Ureter (tissue), 1 donor: ENCODE results near the gene CDH13. TPM values are rescaled to one million over a fixed set of nuclear protein-coding genes. Genes with fewer than 3 reads are reported as not detected.

ENCODE experiments used
- DNase-seq: peaks from one replicate; pipeline ENCODE4 v3.0.0-alpha.2; 2020; ENCODE audit warnings: low spot score
- total RNA-seq: library from RNA; stranded (reverse); gene quantifications from one replicate; pipeline ENCODE4 v1.2.4, GENCODE V29; 2023
- donor health status: DM: yes; HTN: yes; CAD: no.

The CDH13 gene
- total RNA-seq, 1 donor from 2014 or later: 5.9 TPM

DNA sequence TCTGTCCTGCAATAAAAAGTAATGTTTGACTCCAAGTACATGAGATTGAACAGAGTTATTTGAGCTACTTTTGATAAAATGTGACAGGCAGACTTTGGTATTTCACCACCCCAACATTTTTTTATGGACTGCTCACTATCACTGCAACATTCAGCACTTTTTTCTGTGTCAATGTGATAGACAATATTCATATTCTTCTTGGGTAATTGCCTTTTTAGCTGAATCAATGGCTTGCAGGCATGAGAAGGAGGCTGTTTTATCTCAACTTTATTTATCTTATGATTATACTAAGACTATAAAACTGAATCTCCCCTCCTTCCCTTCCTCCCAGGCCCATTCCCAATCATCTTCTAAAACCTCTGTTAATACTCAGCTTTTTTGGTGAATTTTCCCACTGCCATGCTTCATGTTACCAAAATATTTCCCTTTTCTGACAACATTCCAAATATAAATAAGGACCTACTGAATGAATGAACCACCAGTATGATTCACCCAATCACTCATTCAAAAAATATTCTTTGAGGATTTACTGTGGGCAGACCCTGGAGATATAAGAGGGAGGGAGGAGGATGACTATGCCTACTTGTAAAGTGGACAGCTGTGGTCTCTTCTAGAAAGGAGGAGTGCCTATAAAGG is 67.6 kb downstream of the CDH13 start:
- DNase-seq: no peak

DNA sequence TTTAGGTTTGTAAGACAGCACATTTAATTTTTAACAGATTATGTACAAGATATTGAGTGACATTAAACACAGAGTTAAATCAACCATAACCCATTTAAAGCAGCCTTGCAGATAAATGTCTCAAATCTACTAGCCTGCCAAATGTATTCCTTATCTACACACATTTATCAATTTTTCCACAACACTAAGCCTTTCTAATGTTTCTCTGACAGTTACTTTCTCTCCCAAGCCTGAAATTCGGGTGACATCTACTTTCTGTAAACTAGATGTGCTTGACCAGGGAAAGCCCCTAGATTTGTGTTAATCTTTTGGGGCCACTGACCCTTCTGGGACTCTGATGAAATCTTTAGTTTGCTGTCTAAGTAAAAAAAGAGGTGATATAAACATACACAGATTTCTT is 69.0 kb downstream of the CDH13 start:
- DNase-seq: no peak

- DNase-seq: no peak
These were observed 72.5 kb downstream of the CDH13 start for GRCh38 chr16:82699260-82699659.

DNA sequence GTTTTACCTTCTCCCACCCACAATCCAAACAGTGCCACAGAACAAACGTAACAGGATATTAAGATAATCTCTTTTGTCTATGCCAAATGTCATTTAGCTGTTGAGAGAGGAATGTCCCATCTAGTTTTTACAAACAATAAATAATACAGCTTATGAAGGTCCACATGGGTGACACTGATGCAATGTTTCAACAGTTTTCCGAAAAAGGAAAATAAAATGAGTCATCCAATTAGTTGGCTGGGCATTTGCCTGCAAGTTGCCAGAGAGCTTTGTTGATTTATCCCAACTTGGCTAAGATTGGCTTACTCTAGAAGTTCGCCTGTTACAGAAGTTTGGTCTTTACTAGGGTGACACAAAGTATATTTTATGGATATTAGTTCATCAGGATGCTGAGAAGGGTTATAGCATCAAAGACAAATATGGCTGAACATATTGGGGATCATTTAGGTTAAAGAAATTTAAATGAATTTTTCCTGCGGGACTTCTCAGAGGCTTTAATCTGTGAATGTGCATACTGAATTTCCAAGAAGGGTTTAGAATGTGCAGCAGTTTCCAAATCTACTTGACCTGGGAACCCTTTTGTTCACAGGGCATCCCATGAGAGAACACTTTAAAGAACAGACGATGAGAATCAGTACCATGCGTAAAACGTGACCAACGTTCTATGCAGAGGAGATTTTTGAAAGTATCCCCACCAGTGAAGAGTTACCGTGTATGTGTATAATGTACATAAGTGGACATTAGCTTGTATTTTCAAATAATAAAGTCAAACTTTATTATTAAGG is 73.1 kb downstream of the CDH13 start:
- DNase-seq: no peak

DNA sequence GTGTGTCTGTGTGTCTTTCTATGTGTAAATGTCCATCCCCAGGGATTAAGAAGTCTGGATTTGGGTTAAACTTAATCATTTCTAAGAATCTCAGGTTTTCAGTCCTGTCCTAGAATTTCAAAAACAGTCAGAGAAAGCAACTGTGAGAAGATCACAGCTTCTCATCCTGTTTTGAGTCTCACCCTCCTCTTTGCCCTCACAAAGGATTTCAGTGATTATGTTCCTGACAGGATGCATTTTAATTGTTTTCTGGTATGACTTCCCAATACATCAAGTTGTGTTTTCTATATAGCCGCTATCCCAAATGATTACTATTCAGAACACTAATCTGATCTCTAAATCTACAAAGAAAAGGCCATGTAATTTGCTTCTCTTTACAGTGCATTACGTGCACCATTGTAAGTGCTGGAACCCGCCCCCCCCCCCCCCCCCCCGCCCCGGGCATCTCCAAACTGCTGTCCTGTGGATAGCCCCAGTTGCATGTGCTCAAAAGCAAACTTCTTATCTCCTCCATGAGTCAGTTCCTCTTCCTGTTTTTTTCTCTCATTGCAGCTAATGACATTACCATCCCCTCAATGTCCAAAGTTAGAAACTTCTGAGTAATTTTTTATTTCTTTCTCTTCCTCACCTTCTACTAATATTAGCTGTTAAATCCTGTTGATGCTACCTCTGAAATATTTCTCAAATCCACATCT is 73.9 kb downstream of the CDH13 start:
- no peak for DNase-seq

DNA sequence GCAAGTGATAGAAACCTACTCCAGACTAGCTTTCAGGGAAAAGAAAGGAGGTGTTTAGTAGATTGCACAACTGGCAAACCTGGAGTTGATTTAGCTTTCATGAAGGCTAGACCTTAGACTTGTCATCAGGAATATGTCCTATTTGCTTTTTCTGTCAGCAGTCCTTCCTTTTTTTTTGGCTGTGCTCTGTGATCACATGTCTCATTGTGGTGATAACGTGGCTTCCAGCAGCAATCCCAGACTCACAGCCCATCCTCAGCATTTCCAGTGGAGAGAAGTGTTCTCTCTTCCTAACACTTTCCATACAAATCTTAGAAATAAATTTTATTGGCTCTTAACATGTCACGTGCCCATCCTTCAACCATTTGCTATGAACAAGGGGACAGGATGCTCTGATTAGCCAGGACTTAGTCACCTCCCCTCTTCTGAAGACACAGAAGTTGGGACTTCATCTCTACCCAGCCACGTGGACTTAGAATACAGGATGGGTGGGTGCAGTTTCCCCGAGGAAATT is 74.7 kb downstream of the CDH13 start:
- no peak for DNase-seq

GRCh38 chr16:82703161-82703560 is 76.4 kb downstream of the CDH13 start:
- no peak for DNase-seq

DNA sequence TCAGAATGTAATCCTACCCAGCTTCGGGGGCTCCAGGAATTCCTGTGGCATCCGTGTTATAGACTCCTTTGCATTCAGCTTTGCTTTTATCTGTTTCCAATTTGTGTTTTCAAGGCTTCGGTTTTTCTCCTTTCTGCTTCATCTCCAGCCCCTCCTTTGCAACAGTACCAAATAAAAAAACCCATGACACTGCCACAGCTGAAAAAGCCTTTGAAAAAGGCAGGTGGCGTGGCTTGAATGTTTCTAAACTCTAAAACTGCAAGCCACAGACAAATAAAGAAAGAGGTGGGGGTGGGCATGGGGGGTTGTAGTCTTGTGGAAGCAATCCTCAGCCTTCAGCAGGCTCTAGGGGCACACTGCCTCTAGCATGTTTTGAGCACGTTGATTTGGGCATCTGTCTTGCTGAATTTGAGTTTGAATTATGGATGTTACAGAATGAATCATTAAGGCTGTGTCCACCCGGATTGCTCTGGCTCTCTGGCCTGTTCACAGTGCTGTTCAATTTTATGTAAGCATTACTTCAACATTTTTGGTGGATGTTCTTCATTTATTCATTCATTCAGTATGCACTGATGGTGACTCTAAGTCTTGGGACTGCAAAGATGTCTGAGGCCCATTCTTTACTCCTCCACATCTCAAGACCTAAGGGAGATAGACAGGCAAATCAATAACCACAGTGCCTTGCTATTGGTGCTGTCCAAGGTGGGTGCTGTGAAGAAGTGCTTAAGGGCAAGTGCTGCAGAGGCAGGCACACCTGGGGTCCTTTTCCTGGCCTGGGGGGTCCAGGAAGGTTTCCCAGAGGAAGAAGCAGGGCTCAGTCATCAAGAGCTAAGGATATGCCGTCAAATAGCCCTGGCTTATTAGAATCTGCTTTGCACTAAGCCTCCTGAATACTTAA is 77.4 kb downstream of the CDH13 start:
- no peak for DNase-seq

- DNase-seq: no peak
These were observed 83.2 kb downstream of the CDH13 start for GRCh38 chr16:82709987-82710386.

DNA sequence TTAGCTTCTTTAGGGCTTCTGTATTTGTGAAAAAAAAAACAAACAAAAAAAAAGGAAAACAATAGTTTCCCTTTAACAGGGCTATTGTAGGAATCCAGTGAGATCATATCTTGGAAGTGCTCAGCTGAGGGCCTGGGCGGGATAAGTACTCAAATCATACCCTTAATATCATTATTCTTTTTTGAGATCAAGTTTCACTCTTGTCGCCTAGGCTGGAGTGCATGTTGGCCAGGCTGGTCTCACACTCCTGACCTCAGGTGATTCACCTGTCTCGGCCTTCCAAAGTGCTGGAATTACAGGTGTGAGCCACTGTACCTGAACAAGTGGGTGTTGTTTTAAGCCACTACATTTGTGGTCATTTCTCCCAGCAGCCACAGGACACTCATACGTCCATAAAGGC is 87.0 kb downstream of the CDH13 start:
- DNase-seq: no peak

DNA sequence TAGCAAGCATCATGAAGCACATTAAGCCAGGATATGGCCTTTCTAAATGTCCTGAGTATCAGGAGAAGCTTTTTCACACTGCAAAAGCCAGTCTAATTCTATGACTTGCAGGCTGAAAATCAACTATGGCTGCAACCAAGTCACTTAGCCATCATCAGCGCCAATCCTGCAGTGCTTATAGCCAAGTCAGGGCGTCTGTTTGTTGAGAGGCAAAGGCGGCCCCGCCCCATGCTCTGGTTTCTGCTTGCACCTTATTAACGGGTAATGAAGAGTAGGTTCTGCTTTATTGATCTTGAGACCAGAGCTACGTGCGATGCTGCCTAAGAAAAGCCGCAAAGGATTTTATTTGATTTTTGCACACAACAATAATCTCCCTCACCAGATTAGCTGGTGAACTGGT is 88.4 kb downstream of the CDH13 start:
- no peak for DNase-seq

- DNase-seq: no peak
These were observed 89.1 kb downstream of the CDH13 start for GRCh38 chr16:82715833-82716232.

DNA sequence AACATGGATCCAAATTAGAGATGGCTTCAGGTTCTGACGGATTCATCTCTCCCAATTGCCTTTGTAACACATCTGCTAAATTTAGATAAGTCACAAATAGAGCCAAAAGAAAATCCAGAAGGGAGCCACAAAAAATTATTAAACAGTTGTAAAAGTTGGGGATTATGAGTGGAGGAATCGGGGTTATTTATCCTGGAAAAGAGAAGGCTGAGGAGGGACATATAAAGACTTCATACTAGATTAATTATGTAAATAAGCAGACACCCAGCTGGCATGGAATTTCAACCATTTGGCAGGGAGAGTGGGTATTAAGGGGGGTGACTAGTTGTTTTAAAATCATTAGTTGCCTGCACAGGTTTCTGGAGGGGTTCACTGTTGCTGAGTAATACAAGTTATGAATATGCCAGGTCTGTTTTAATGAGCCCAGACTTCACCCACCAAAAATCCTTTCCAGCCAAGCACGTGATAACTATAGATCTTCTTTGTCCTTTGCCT is 89.6 kb downstream of the CDH13 start:
- DNase-seq: no peak

DNA sequence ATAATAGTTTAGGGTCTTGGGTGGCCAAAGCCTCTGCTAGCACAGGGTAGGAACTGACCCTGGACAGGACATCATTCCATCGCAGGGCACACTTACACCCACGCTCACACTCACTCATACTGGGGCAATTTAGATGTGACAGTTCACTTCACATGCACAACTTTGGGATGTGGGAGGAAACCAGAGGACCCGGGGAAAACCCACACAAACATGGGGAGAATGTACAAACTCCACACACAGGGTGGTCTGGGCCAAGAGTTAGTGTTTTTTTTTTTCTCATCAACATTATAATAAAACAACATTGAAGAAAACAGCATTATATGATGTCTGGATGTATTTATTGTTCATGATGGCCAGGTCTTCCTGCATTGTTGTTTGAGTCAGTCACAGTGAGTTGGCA is 93.6 kb downstream of the CDH13 start:
- no peak for DNase-seq

DNA sequence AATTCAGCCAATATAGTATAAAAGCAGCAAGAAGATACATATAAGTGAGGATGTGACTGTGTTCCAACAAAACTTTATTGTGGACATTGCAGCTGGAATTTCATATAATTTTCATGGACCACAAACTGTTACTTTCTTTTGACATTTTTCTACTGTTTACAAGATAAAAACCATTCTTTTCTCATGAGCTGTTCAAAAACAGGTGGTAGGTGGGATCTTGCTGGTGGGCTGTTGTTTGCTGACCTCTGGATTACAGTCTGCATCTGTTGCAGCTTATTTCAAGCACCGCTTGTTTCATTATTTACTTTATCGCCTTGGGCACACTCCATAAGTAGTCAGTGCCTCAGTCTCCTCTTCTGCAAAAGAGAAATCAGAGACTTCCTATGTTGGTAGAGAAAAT is 99.5 kb downstream of the CDH13 start:
- DNase-seq: no peak

DNA sequence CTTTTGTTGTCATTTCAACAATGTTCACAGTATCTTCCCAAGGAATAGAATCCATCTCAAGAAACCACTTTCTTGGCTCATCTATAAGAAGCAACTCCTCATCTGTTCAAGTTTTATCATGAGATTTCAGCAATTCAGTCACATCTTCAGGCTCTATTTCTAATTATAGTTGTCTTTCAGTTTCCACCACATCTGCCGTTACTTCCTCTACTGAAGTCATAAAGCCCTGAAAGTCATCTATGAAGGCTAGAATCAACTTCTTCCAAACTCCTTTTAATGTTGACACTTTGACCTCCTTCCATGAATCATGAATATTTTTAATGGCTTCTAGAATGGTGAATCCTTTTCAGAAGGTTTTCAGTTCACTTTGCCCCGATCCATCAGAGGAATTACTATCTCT is 102.1 kb downstream of the CDH13 start:
- no peak for DNase-seq

DNA sequence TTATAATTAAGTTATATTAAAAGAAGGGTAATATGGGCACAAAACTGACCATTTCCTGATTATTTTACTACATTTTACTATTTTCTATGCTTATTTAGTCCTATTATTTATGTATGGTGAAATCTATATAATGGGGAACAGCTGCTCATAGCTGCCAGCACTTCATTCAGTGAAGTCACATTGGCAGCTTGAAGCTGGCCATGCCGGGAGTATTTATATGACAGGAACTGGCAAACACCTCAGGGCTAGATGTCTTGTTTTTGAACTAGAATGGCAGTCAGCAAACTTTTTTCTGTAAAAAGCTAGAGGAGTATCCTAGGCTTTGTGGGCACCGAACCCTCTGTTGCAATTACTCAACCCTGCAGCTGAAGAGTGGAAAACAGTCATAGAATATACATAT is 104.1 kb downstream of the CDH13 start:
- DNase-seq: no peak

DNA sequence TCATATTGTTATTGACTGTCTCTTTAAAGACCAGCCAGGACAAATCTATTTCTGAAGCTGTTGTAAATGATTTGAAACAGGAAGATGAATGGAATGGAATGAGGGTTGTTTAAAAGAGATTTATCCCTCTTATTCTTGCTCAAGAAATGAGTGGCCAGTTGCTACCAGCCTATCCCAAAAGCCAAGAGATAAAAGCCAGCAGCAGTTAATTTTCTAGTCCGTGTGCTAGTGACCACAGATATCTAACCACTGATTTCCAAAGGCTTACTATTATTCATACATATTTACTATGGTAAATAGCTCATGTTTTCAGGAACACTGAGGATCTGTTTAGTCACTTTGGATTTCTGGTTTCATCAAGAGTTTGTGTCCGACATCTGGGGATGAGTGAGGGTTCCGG is 105.7 kb downstream of the CDH13 start:
- DNase-seq: no peak

DNA sequence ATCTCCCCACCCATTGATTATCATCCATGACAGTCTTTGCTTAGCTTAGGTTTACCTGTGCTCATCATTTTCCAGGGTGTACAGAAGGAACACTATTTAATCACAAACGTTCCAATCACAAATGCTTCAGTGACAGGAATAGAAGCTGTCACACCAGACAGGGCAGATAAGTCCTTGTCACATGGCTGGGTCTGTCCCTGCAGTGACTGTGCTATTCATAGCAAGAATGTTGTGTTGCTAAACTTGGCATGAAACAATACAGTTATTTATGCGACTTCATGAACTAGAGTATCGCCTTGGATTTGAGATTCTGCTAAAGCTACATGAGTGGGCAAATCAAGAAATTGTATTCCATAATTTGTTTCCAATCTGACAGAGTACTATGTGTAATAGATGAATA is 108.4 kb downstream of the CDH13 start:
- DNase-seq: no peak

GRCh38 chr16:82735673-82736091 is 108.9 kb downstream of the CDH13 start:
- DNase-seq: no peak

DNA sequence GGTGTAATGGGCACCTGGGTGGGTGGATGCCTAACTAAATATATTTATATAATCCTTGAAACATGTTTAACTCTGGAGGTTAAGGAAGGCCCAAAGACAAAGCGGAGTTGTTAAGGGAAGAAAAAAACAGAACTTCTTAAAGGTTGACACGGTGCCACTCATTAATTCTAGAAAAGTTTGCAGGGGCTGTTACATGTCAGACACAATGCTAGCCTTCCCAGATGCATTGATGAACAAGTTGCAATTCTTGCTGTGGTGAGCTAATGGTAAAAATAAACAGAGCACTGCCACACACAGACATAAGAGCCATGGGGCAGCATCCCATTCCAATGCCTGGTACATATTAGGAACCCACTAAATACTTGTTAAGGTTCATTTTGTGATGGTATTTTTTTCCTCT is 109.5 kb downstream of the CDH13 start:
- DNase-seq: no peak

DNA sequence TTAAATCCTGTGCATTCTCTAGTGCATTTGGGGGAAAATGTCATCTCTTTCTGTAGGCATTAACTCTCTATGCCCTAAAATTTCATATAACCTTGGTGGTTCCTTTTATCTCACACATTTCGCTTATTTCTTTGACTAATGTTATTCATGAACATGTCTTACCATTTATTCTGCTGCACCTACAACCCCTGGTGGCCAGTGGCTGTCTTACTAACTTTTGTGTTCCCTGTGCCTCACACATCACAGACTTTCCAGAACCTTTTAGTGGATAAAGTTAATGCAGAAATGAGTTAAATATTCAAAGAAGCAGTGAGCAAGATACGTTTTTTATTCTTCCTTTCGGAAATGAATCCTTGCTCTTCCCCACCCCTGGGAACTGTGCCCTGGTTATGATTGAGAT is 111.9 kb downstream of the CDH13 start:
- no peak for DNase-seq
